NB4 (cell line): ENCODE measurements around the gene MYRF.

Experiments used
- DNase-seq: peaks from one replicate; pipeline ENCODE4 v3.0.0; 2010; ENCODE audit warnings: low read depth
- H3K4me3 ChIP-seq: one replicate; pipeline ENCODE4 v1.5.1; 2011; ENCODE audit warnings: mild to moderate bottlenecking, low read depth, low read length, moderate library complexity
- CTCF ChIP-seq: IDR thresholded peaks from one replicate; pipeline ENCODE4 v1.5.1; 2012; ENCODE audit warnings: low read depth, low read length
- MYC ChIP-seq: IDR thresholded peaks from 2 replicates; pipeline ENCODE4 v1.6.1; 2011; ENCODE audit warnings: low read depth, low read length
- POLR2A ChIP-seq: IDR thresholded peaks from 2 replicates; pipeline ENCODE4 v1.6.1; 2011; ENCODE audit warnings: mild to moderate bottlenecking; ENCODE audit not compliant: insufficient read length; ENCODE audit errors: extremely low read depth
- TF ChIP-seq, protein P1 (sequence below): IDR thresholded peaks from 2 replicates; pipeline ENCODE4 v1.6.1; 2011; ENCODE audit warnings: low read depth, low read length

MYRF gene

GRCh38 chr11:61712846-61713245, 39.6 kb upstream of the MYRF start:
- TF ChIP-seq MYC (no peak), CTCF (no peak), POLR2A (no peak)
- TF ChIP-seq, protein P1, sequence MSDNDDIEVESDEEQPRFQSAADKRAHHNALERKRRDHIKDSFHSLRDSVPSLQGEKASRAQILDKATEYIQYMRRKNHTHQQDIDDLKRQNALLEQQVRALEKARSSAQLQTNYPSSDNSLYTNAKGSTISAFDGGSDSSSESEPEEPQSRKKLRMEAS = no peak
- H3K4me3 ChIP-seq = no peak overlapping the region
- no peak for DNase-seq

GRCh38 chr11:61713464-61713863, 39.0 kb upstream of the MYRF start:
- no peak for DNase-seq
- TF ChIP-seq, protein P1 = no peak
- TF ChIP-seq MYC (no peak), CTCF (no peak), POLR2A (no peak)
- H3K4me3 ChIP-seq = no peak overlapping the region

- H3K4me3 ChIP-seq = no peak overlapping the region
- DNase-seq = no peak
- TF ChIP-seq CTCF (no peak), POLR2A (no peak), MYC (no peak)
- TF ChIP-seq, protein P1 = no peak
Observed at GRCh38 chr11:61713906-61714305, 38.5 kb upstream of the MYRF start.

- TF ChIP-seq POLR2A (no peak), MYC (no peak)
- TF ChIP-seq, protein P1 = no peak
- DNase-seq = no peak
- no peak overlapping the region for H3K4me3 ChIP-seq
Observed at GRCh38 chr11:61714316-61714715, 38.1 kb upstream of the MYRF start.

DNA sequence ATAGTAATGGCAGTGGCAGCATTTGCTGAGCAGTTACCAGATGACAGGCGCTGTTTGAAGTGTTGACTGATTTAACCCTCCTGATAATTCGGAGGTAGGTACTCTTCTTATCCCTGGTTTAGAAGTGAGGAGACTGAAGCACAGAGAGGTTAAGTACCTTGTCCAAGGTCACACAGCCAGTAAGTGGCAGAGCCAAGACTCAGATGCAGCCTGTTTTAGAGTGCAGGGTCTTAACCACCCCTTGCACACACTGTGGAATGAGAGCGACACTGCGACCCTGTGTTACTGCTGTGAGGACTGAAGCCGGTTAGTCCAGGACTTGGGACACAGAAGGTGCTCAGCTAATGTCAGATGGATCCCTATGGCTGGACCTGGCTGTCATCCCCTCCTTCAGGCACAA, 37.5 kb upstream of the MYRF start:
- TF ChIP-seq MYC (no peak), CTCF (no peak), POLR2A (no peak)
- TF ChIP-seq, protein P1 = no peak
- DNase-seq = no peak
- H3K4me3 ChIP-seq = no peak overlapping the region

- peak; percentile 39 for DNase-seq
- TF ChIP-seq CTCF (no peak), POLR2A (no peak), MYC (no peak)
- TF ChIP-seq, protein P1 = no peak
Observed at GRCh38 chr11:61715867-61716266, 36.6 kb upstream of the MYRF start.

More at GRCh38 chr11:61715867-61716266, 36.6 kb upstream of the MYRF start:
- no peak overlapping the region for H3K4me3 ChIP-seq
